Cerebellar nuclear complex (tissue), 1 donor: Measurements from ENCODE around the gene ENTPD8.
A peak's percentile ranks its signal among the peaks of the same experiment; 100 is the strongest.

ENCODE experiments used
- DNase-seq, 2 experiments: peaks; one replicate each; lab custom pipeline; 2025; lab: John Stamatoyannopoulos, UW

The ENTPD8 gene

GRCh38 chr9:137430723-137431415 lies 10.3 kb downstream of the ENTPD8 start:
- DNase-seq: no peak

DNA sequence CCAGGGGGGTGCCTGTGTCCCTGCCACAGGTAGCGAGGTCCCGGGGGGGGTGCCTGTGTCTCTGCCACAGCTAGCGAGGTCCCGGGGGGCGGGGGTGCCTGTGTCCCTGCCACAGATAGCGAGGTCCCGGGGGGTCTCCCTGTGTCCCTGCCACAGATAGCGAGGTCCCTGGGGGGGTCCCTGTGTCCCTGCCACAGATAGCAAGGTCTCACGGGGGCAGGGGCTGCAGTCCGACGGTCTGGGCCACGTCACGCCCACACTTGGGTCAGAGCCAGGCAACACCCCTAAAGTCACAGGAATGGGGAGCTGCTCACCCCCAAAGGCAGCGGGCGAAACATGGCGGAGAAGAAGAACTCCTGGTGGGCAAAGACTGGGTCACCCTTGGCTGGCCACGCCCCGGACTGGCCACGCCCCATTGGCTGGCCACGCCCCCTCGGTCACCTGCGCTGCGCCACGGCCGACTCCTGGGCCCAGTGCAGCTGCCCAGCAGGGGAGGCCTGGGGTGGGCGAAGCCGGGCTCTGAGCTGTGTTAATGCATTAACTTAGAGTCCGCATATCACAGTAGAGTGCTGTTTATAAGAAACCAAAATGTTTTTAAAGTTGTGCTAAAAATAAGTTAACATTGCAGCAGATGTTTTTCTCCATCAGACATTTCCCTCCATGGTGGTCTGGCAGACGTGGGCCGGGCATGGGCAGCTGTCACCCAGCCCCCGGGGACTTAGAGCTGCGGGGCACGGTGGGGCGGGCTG lies 11.0 kb downstream of the ENTPD8 start:
- DNase-seq: no peak

GRCh38 chr9:137429546-137429890 lies 11.6 kb downstream of the ENTPD8 start:
- DNase-seq: no peak

DNA sequence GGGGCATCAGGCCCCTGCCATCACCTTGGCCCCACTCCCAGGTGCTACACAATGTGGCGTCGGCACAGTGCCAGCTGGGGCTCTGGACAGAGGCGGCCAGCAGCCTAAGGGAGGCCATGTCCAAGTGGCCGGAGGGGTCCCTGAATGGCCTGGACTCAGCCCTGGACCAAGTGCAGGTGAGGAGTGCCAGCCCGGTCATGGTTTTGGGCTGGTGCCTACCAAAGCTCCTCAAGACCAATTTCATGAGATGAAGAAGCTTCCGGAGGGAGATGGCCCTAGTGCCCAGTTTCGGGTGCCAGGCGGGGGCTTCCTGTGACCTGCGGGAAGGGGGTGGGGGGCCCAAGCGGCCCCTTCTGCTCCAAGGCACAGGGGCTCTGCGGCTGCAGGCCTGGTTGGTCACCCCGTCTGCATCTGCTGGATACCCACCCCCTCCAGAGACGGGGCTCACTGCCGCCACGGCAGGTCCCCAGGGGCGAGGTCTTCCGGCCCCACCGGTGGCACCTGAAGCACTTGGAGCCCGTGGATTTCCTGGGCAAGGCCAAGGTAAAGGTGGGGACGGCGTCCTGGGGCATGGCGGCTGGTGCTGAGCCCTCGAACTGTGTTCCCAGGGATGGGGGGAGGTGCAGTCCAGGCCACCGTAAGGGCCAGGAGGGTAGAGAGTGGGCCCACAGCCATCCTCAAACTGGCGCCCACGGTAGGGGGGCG lies 12.2 kb downstream of the ENTPD8 start:
- no peak for DNase-seq

- DNase-seq: no peak
Observed at GRCh38 chr9:137428311-137428630, 12.9 kb downstream of the ENTPD8 start.

DNA sequence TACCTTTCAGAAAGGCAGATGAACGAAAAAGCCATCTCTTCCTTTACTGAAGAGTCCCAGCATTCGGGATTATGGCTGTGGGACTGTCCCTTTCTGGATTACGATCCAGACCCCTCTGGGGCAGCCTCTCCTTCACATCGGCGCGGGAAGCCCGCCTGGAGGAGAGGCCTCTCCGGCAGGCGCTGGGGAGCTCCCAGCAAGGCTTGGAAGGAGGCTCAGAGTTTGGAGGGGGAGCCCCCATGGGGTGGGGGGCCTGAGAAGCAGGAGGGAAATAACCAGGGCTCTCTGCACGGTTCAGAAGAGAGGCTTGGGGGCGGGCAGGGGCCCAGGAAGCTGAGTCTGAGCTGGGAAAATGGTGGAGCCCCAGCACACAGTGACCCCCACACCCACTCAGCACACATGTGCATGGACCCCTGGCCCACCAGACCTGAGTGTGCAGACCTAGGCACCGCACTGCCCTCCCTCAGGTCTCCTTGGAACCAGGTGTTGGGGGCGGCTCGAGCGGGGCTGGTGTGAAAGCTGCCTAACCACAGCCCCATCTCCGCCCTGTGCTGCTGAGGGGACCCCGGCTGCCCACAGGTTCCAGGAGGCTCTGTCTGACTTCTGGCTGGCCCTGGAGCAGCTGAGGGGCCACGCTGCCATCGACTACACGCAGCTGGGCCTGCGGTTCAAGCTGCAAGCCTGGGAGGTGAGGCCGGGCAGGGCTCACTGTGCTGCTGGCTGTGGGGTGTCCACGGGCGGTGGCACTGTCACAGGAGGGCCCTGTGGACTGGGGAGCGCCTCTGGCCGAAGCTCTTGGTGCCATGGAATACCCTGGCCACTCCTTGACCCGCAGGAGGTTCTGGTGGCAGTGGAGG lies 13.5 kb downstream of the ENTPD8 start:
- no peak for DNase-seq

DNA sequence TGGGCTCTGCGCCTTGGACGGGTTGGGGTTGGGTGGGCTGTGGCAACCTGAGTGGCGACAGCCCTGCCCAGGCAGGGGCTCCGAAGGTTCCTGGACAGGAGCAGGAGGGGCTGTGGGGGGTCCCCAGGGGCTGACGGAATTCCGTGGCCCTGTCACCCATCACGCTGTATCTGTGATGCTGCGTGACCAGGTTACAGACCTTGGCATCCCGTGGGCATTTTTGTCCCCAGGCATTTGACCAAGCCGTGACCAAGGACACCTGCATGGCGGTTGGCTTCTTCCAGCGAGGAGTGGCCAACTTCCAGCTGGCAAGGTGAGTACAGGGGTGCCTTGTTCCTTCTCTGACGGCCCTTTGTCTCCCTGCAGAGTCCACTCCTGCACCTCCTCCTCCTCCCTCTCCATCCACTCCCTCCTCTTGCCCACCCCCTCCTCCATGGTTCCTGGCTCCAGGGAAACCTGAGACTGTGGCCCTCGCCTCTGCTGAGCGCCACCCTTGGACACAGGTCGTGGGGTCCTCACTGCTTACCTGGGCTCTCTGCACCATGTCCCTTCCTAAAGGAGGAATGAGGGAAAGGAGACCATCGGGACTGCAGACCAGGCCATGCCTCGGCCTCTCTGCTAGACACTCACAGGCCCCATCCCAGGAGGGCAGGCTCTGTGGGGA lies 15.0 kb downstream of the ENTPD8 start:
- DNase-seq: no peak

DNA sequence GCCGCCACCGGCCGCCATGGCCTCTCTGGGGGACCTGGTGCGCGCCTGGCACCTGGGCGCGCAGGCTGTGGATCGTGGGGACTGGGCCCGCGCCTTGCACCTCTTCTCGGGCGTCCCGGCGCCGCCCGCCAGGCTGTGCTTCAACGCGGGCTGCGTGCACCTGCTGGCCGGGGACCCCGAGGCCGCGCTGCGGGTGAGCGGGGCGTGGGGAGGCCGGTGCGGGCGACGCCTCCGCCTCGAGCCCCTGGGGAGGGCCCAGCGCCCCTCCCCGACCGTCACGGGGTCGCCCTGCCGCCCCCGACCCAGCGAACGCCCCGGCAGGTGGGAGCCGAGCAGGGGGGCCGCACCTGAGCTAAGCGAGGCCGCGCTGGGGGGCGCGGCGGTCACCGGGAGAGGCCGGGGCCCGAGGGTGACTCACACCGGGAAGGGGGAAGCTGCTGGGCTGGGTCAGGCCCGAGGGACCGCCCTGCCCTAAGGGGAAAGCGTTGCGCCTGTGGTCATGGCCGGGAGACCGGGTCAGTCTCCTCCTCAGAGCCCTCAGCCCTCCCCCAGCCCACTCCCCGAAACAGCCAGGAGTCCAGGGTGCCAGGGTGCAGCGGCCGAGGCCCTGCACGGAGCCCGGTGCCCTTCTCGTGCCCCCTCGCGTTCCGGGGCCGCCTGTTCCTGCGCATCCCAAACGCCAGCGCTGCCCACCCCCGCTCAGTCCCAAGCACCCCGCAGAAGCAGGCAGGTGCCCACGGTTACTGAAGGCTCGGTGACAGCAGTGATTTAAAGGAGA lies 17.5 kb downstream of the ENTPD8 start:
- DNase-seq: no peak

GRCh38 chr9:137422604-137423513 lies 18.3 kb downstream of the ENTPD8 start, which contains the start of the genes EXD3 and NOXA1:
Gene EXD3 (minus strand): TSS chr9:137423162. CDS start chr9:137395357, 27,805 bp downstream.
Gene NOXA1 (plus strand): TSS chr9:137423393. CDS start chr9:137423530, 137 bp downstream.
- peak in 1 of 2 experiments; percentile 55 for DNase-seq

- no peak for DNase-seq
Observed at GRCh38 chr9:137421838-137422603, 19.1 kb downstream of the ENTPD8 start.

DNA sequence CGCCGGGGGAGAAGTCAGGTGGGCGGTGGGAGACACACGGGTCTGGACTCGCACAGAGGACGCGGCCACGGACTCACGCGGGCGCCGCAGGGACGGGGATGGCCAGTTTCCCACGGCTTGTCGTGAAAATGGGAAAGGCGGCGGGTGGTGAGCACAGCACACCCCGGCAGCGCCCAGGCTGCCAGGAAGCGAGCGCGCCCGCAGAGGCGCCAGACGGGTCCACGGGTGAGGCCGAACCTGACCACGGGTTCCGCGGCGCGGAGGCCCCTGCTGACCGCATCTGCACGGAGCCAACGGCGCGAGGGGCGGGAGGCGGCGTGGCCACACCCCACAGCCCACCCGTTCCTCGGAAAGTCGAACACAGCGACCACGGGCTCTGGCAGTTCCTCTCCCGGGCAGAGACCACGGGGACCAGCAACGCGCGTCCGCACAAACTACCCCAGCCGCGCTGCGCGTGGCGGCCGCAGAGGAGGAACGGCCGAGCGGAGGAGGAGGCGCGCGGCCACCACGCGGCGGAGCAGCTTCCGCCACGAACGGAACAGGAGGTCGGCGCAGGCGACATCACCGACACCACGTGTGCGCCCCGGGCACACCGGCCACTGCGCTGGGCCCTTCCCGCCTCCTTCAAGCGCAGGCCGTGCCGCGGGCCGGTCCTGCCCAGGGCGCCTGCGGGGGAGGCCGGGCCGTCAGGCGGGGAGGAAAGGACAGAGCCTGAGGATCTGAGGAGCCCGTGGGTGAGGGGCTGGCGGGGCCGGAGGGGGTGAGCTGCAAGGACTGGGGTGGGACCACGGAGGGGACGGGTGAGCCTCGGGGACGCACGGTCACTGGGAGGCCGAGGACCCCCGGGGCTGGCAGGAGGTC lies 23.8 kb downstream of the ENTPD8 start:
- no peak for DNase-seq

GRCh38 chr9:137416563-137417151 lies 24.5 kb downstream of the ENTPD8 start:
- no peak for DNase-seq

DNA sequence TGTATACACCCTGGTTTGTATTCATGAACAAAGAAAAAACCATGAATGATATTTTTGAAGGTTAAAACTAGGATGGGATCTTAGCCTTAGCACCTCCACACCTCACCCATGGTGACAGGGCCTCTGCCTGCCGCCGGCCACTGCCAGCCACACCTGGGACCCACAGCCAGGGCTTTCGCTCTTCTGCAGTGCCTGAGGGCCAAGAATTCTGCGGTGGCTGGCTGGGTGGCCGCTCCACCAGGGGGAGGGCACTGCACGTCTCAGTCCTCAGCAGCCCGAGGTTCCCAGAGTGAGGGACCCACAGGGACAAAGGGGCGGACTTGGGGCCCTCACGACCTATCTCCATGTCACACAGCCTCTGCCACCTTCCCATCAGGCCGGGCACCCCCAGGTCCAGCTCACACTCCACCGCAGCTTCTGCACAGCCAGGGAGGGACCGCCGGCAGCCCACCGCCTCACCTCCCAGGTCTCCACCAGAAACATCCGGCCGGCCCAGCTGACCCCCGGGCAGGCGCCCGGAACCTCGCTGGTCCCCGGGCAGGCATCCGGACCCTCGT lies 25.1 kb downstream of the ENTPD8 start:
- DNase-seq: no peak

GRCh38 chr9:137415451-137415850 lies 25.7 kb downstream of the ENTPD8 start:
- no peak for DNase-seq

DNA sequence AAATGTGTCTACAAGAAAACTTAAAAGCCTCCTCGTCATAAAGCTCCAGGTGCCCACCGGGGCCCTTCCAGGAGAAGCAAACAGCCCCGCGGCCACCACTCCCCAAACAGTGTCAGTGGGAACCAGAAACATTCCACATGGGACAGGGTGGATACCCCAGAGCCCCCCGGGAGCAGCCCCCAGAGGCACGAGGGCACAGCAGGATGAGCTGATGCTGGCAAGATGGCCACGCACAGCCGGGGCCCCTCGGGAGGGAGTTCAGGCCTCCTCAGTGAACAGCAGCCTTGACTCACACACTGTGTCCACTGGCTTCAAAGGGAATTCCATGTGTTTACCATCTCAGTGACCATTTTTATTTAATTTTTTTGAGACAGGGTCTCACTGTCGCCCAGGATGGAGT lies 28.7 kb downstream of the ENTPD8 start:
- no peak for DNase-seq

DNA sequence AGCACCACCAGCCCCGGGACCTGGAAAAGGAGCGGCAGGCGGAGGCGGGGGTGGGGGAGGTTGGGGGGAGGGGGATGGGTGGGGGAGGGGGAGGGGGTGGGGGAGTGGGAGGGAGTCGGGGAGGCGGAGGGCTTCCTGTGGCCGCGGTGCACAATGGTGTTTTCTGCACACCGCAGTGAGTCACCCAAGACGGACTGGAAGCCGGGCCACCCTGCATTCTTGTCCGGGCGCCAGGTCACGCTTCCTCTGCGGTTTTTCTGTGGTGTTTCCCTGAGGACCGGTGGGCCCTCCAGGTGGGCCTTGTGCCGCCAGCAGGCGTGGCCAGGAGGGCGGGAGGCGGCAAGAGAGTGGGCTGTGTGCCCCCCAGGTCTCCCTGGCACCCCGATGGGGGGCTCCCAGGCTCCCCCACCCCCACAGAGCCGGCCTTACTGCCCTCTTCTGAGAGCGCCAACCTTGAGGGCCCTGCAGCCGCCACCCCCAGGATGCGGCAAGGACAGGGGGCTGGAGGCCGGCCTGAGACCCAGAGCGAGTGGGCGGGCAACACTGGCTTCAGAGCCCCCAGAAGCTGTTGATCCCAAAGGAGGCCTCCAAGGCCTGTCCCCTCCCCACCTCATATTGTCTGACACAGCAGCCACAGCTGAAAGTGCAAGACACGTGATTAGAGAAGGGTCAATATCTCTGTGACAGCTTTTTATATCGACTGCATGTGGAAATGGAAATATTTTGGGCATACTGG lies 29.3 kb downstream of the ENTPD8 start:
- no peak for DNase-seq
